ENCODE results near the gene PDE2A. TPM values are rescaled to one million over a fixed set of nuclear protein-coding genes. Genes with fewer than 3 reads are reported as not detected.

Gene PDE2A
- total and polyA plus RNA-seq, 7 donors = 6.0 to 20.1 (median 8.8) TPM

GRCh38 chr11:72702096-72702495, 27.9 kb upstream of the PDE2A start:
- H3K27me3 ChIP-seq (ENCODE audit: insufficient read depth in 3 of 3, low read length in 2 of 3) = no peaks in the 10 kb centered on the region
- 77 to 79% (median 79%) methylated on average over 7 of the region's 7 CpGs for WGBS, 3 donors
- no peaks in the 10 kb centered on the region for H3K9me3 ChIP-seq
- peak overlapping the region; percentile 34 for H3K4me3 ChIP-seq
- DNase-seq (no peak), ATAC-seq (no peak)
- peaks cover 0 to 81% of the 10 kb centered on the region in 2 donors for H3K36me3 ChIP-seq (ENCODE audit: insufficient read depth in 1 of 2, low read depth in 1 of 2)
- intact Hi-C loops (cut with DNase I) = no loop called here
- TF ChIP-seq CTCF (IDR thresholded peaks at IDR 0.05) = no peak
- no peak overlapping the region for H3K27ac ChIP-seq
- no peaks in the 10 kb centered on the region for H3K4me1 ChIP-seq

- DNase-seq = no peak
- no peaks in the 10 kb centered on the region for H3K9me3 ChIP-seq
- H3K27ac ChIP-seq = no peak overlapping the region
- peaks cover 0 to 81% of the 10 kb centered on the region in 2 donors for H3K36me3 ChIP-seq (ENCODE audit: insufficient read depth in 1 of 2, low read depth in 1 of 2)
- H3K27me3 ChIP-seq (ENCODE audit: insufficient read depth in 3 of 3, low read length in 2 of 3) = no peaks in the 10 kb centered on the region
- no peaks in the 10 kb centered on the region for H3K4me1 ChIP-seq
- TF ChIP-seq CTCF (IDR thresholded peaks at IDR 0.05) = no peak
- no peak for ATAC-seq
- intact Hi-C loops (cut with DNase I) = no loop called here
- H3K4me3 ChIP-seq = no peak overlapping the region
- 86 to 89% (median 87%) methylated on average over 10 of the region's 10 CpGs for WGBS, 3 donors
Observed at GRCh38 chr11:72701466-72701865, 27.2 kb upstream of the PDE2A start.

- no peak overlapping the region for H3K4me3 ChIP-seq
- TF ChIP-seq CTCF (IDR thresholded peaks at IDR 0.05) = no peak
- DNase-seq (no peak), ATAC-seq (no peak)
- H3K36me3 ChIP-seq (ENCODE audit: insufficient read depth in 1 of 2, low read depth in 1 of 2) = peaks cover 4 to 81% of the 10 kb centered on the region in 2 donors
- H3K9me3 ChIP-seq = no peaks in the 10 kb centered on the region
- 73 to 80% (median 79%) methylated on average over 3 of the region's 3 CpGs for WGBS, 3 donors
- no peaks in the 10 kb centered on the region for H3K27me3 ChIP-seq (ENCODE audit: insufficient read depth in 3 of 3, low read length in 2 of 3)
- H3K27ac ChIP-seq = no peak overlapping the region
- intact Hi-C loops (cut with DNase I) = no loop called here
- no peaks in the 10 kb centered on the region for H3K4me1 ChIP-seq
Observed at GRCh38 chr11:72700146-72700545, 25.9 kb upstream of the PDE2A start.

GRCh38 chr11:72697814-72698213, 23.6 kb upstream of the PDE2A start:
- no peak for TF ChIP-seq CTCF (IDR thresholded peaks at IDR 0.05)
- no peak overlapping the region for H3K4me3 ChIP-seq
- peaks cover 9 to 99% of the 10 kb centered on the region in 2 donors for H3K36me3 ChIP-seq (ENCODE audit: insufficient read depth in 1 of 2, low read depth in 1 of 2)
- 83 to 87% (median 87%) methylated on average over 14 to 16 of the region's 16 CpGs for WGBS, 3 donors
- H3K4me1 ChIP-seq = no peaks in the 10 kb centered on the region
- ATAC-seq (no peak), DNase-seq (no peak)
- no peaks in the 10 kb centered on the region for H3K27me3 ChIP-seq (ENCODE audit: insufficient read depth in 3 of 3, low read length in 2 of 3)
- intact Hi-C loops (cut with DNase I) = no loop called here
- no peak overlapping the region for H3K27ac ChIP-seq
- H3K9me3 ChIP-seq = no peaks in the 10 kb centered on the region

Data from psoas muscle (tissue), 8 donors.